Measurements from ENCODE around the gene ARRDC2. TPM values are rescaled to one million over a fixed set of nuclear protein-coding genes. Genes with fewer than 3 reads are reported as not detected.
"Not testable (repeated sequence)": the region's sequence is repeated elsewhere in the genome, so short reads cannot be mapped to it uniquely, and the experiment has no call there.

The ARRDC2 gene
- total RNA-seq, 1 donor from 2014 or later = 19.1 TPM

- intact Hi-C loops (cut with DNase I) = no loop called here
- DNase-seq (no peak), ATAC-seq (ENCODE audit: poor library complexity) (no peak)
Observed at GRCh38 chr19:17985037-17985818, 22.7 kb upstream of the ARRDC2 start.

- ATAC-seq (ENCODE audit: poor library complexity); DNase-seq; intact Hi-C loops (cut with DNase I): not testable (repeated sequence)
Observed at GRCh38 chr19:17986569-17986968, 21.4 kb upstream of the ARRDC2 start.

GRCh38 chr19:17988161-17988560 lies 19.8 kb upstream of the ARRDC2 start:
- DNase-seq = no peak
- ATAC-seq (ENCODE audit: poor library complexity) = no peak
- intact Hi-C loops (cut with DNase I) = no loop called here

DNA sequence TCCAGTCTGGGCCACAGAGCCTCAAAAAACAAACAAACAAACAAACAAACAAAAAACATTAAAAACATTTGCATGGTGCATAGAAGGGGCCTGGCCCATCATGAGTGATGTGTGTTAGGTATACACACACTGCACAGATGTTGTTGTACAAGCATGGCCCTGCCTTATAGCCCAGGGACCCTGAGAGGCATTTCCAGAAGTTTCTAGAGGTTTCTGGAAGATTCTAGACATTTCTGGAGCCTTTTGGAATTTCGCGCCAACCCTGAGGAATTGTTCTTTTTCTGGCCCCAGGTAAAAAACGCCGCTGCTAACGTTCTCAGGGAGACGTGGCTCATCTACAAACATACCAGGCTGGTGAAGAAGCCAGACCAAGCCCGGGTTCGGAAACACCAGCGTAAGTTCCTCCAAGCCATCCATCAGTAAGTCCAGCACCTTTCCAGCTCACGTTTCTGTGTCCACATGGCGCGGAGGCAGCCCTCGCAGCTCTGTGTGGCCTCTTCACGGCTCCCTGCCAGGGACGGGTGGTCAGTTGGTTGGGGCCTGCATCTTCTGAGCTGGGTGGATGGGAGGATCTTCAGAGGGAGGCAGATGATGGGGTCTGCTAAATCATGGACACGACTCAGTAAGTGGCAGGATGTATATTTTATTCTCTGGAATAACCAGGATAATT lies 18.4 kb upstream of the ARRDC2 start:
- ATAC-seq (ENCODE audit: poor library complexity) = no peak
- no peak for DNase-seq
- intact Hi-C loops (cut with DNase I) = loop anchor here (10.0 kb wide), 1 partner anchor 125 kb away; no protein-coding TSS in a partner anchor

- intact Hi-C loops (cut with DNase I) = loop anchor here (10.0 kb wide), 1 partner anchor 128 kb away; no protein-coding TSS in a partner anchor
- ATAC-seq (ENCODE audit: poor library complexity) = no peak
- DNase-seq = no peak
Observed at GRCh38 chr19:17993076-17993813, 14.7 kb upstream of the ARRDC2 start.

DNA sequence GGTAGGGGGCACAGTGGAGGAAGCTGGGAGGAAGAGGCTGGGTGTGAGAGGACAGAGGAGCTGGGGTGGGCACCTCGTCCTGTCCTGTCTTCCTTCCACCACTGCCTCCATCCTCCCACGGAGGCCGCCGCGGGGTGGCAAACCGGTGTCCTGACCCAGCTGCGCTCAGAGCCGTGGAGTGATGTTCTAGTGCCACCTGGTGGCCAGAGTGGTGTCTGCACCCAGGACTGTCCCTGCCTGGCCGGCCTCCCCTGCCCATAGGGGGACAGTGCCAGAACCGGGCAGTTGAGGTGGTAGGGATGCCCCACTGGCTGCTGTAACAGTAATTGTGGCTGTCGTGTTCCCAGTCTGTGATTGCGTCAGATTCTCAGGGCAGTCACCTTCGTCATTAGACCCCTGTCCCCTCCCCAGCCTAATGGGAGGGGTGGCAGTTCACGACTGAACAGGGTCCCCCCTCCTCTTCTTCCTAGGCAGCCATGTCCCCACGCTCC lies 11.1 kb upstream of the ARRDC2 start:
- intact Hi-C loops (cut with DNase I) = loop anchor here (2.0 to 10.0 kb wide), 2 partner anchors 58 to 132 kb away; no protein-coding TSS in a partner anchor
- peak; percentile 86 for ATAC-seq (ENCODE audit: poor library complexity)
- DNase-seq = peak; percentile 91

DNA sequence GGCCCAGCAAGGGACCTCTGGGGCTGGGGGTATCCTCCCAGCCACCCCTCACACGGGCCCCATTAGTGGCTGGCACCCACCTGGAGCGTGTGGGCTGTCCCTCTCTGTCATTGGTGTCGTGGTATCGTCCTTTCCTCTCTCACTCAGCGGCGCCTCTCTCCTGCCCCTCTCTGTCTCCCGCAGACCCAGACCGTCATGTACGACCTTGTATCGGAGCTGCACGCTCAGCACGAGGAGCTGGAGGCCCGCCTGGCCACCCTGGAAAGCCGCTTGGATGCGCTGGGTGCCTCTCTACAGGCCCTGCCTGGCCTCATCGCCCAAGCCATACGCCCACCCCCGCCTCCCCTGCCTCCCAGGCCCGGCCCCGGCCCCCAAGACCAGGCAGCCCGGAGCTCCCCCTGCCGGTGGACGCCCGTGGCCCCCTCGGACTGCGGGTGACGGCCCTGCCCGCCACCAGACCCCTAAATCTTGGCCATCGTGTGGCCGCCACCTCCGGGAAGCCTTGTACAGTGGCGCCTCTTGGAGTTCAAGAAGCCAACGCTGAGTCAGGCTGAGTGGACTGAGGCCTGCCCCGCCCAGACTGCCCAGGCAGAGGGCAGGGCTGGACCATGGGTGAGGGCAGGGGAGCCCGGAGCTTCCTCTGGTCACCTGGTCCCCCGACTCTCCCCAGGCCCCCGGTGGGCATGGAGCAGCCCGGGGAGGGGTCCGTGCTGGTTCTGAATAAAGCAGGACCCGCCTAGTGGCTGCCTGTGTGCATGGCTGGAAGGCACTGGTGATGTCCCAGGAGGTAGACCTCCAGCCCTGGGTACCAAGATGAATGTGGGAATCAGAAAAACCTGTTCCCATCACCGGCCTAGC lies 9.8 kb upstream of the ARRDC2 start:
- DNase-seq = no peak
- intact Hi-C loops (cut with DNase I) = loop anchor here (2.0 to 10.0 kb wide), 2 partner anchors 59 to 133 kb away; no protein-coding TSS in a partner anchor
- no peak for ATAC-seq (ENCODE audit: poor library complexity)

DNA sequence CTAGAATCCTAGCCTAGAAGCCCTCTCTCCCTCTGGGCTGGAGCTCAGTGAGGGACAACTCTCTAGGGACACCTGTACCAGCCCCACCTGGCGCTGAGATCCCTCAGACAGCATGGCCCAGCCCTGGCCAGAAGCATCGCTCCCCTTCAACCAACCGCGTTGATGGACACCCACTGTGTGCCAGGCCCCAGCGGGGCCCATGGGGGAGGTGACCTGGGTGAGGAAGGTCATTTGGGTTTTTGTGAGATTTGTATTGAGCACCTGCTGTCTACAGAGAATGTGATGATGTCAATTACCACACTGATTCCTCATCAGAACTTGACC lies 9.2 kb upstream of the ARRDC2 start:
- no peak for ATAC-seq (ENCODE audit: poor library complexity)
- no peak for DNase-seq
- intact Hi-C loops (cut with DNase I) = loop anchor here (10.0 kb wide), 1 partner anchor 134 kb away; no protein-coding TSS in a partner anchor

DNA sequence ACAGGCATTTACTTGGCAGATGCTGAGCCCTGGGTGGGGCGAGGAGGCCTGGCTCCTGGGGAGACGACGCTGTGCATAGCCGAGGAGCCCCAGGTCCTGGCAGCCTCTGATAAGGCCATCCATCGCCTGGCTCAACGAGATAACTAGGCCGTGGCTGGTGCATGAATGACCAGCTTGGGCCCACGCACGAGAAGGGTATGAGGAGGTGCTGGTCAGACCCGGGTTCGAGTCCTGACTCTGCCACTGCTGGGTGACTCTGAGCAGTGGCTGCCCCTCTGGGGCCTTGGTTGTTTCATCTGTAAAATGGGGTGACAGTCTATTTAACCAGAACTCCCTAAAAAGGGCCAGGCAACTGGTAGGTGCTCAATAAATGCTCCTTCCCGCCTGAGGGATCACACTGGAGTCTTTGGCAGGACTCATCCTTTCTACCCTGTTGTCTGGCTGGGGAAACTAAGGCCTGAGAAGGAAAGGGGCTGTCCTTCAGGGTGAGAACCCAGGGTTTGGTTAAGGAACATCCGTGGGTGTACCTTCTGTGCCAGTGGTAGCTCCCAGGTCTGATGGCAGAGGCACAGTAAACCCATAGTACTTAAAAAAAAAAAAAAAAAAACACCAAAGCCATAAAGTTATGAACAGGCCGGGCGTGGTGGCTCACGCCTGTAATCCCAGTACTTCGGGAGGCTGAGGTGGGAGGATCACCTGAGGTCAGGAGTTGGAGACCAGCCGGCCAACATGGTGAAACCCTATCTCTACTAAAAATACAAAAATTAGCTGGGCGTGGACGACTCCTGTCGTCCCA lies 8.1 kb upstream of the ARRDC2 start:
- DNase-seq = no peak

GRCh38 chr19:18000480-18000914 lies 7.5 kb upstream of the ARRDC2 start:
- DNase-seq (no peak), ATAC-seq (ENCODE audit: poor library complexity) (no peak)
- intact Hi-C loops (cut with DNase I) = no loop called here

More for the DNA sequence above, 8.1 kb upstream of the ARRDC2 start:
- ATAC-seq (ENCODE audit: poor library complexity) = no peak
- intact Hi-C loops (cut with DNase I) = loop anchor here (10.0 kb wide), 1 partner anchor 135 kb away; no protein-coding TSS in a partner anchor

DNA sequence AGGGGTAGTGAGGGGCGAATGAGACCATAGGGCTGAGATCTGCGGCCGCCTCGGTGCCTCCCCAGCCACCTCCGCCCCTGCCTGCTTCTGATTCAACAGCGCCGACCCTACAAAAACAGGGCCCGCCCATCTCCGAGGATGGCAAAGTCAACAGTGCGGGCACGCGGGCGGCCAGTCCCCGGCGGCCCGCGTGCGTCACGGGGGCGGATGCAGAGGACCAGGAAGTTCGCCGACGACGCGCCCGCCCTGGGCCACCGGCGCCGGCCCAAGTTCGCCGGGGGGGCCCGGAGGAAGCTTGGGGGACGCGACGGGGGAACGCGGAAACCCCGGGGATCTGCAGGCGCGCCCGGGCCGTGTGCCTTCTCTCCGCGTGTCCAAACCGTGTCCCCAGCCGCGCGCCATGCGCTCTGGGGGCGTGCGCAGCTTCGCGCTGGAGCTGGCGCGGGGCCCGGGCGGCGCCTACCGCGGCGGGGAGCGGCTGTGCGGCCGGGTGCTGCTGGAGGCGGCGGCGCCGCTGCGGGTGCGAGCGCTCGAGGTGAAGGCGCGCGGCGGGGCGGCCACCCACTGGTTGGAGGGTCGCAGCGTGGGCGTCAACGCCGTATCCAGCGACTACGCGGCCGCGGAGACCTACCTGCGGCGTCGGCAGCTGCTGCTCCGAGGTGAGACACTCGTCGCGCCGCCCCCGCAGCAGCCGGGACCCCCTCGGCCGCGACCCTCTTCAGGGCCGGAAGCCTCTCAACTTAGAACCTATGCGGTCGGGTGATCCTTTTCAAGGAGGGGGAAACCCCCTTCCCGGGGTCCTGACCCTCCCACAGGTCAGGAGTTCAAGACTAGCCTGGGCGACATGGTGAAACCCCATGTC lies 6.8 kb upstream of the ARRDC2 start:
- ATAC-seq (ENCODE audit: poor library complexity) = peak; percentile 89
- DNase-seq = peak; percentile 95
- intact Hi-C loops (cut with DNase I) = no loop called here

GRCh38 chr19:18001777-18002345 lies 6.1 kb upstream of the ARRDC2 start:
- intact Hi-C loops (cut with DNase I) = no loop called here
- ATAC-seq (ENCODE audit: poor library complexity) (no peak), DNase-seq (no peak)

DNA sequence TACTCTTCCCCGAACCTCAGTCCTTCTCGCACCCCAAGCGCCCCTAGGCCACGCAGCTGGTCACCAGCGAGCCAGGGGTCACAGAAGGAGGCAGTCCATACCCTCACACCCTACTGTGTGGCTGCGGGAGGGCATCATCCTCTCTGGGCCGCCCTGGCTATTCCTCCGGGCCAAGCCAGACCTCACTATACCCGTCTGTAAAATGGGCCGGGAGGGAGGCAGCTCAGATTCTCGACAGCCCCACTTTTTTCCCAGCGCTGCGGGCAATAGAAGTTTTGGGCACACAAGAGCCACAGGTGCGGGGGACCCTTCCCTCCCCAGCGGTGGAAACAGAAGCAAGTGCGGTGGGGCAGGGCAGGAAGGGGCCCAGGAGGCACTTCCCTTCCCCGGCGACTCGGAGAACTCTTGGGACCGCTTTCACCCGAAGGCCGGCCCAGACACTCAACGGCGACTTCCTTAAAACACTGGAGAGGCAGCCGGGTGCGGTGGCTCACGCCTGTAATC lies 5.6 kb upstream of the ARRDC2 start:
- intact Hi-C loops (cut with DNase I) = no loop called here
- ATAC-seq (ENCODE audit: poor library complexity) = no peak
- DNase-seq = peak; percentile 78

DNA sequence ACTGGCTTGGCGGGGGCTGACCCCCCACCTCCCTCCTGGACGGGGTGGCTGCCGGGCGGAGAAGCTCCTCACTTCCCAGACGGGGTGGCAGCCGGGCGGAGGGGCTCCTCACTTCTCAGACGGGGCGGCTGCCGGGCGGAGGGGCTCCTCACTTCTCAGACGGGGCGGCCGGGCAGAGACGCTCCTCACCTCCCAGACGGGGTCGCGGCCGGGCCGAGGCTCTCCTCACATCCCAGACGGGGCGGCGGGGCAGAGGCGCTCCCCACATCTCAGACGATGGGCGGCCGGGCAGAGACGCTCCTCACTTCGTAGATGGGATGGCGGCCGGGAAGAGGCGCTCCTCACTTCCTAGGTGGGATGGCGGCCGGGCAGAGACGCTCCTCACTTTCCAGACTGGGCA lies 2.2 kb upstream of the ARRDC2 start:
- intact Hi-C loops (cut with DNase I); DNase-seq; ATAC-seq (ENCODE audit: poor library complexity): not testable (repeated sequence)

DNA sequence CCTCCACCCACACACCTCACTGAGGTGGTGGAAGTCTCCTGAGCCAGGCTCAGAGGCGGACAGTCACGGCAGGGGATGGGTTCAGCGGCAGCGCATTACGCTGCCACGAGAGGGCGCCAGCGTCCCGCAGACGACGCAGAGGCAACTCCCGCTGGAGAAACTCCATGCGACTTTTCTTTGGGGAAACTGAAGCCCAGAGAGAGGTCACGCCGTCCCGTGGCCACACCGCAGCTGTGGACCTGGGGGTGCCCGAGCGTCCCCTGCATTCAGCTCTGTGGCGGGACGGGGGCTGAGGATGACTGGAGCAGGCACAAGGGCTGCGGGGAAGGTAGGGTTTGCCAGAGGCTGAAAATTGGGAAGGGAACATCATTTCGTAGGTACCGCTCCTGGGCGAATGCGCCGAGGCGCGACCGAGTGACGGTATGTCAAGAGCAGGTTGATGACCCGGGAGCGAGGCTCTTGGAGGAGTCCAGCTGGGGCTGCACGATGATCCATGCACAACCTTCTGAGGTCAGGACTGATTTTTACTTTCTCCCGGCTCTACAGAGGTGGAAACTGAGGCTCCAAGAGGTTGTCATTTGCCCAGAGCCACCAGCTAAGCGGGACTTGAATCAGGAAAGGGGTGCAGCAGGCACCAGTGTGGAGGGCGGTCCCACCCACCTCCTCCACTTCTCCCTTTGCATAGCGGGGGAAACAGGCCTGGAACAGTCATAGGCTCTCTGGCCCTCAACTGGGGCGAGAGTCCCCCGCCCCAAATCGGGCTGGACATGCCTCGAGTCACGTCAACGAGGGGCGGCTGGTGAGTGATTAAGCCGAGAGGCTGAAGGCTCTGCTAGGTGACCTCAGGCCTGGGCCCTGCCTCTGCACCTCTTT lies 690 bp upstream of the ARRDC2 start:
- ATAC-seq (ENCODE audit: poor library complexity) (peak; percentile 92), DNase-seq (peak; percentile 91)
- intact Hi-C loops (cut with DNase I) = loop anchor here (1.0 kb wide), 1 partner anchor 51 kb away; no protein-coding TSS in a partner anchor

Measured in Right ventricle myocardium superior (tissue), 1 donor.